Mesodermal cell (in vitro differentiated cells): ENCODE data around the gene PCDH17.
A peak's percentile ranks its signal among the peaks of the same experiment; 100 is the strongest.

Experiments used
- H3K27ac ChIP-seq: 2 replicates; pipeline ENCODE4 v1.7.0; 2013; ENCODE audit warnings: mild to moderate bottlenecking, low read depth, low read length, moderate library complexity; ENCODE audit not compliant: severe bottlenecking
- H3K36me3 ChIP-seq: 2 replicates; pipeline ENCODE4 v1.7.1; 2013; ENCODE audit warnings: mild to moderate bottlenecking, low read length, moderate library complexity; ENCODE audit not compliant: control insufficient read depth, insufficient read depth
- H3K4me1 ChIP-seq: one replicate; pipeline ENCODE4 v1.7.1; 2013; ENCODE audit warnings: mild to moderate bottlenecking, low read length; ENCODE audit not compliant: insufficient read depth, control insufficient read depth, poor library complexity, severe bottlenecking
- H3K4me3 ChIP-seq: 2 replicates; pipeline ENCODE4 v1.7.0; 2013; ENCODE audit warnings: low read length, control low read depth, mild to moderate bottlenecking; ENCODE audit not compliant: insufficient read depth, poor library complexity, severe bottlenecking; ENCODE audit errors: extremely low read depth
- H3K9me3 ChIP-seq: 2 replicates; pipeline ENCODE4 v1.7.1; 2013; ENCODE audit warnings: mild to moderate bottlenecking, low read length, moderate library complexity; ENCODE audit not compliant: control insufficient read depth
- WGBS, 2 experiments: methylation state at CpG; one replicate each; pipeline ENCODE4 v1.1.5; 2013; ENCODE audit warnings: missing lambda C conversion rate in 2 of 2; ENCODE audit not compliant: insufficient coverage in 2 of 2; 5-methylcytosine and 5-hydroxymethylcytosine counted together

Gene PCDH17

GRCh38 chr13:57627663-57628062 is 3.9 kb upstream of the PCDH17 start:
- Histone ChIP-seq H3K4me1 (no peaks in the 10 kb centered on the region), H3K27ac (no peak overlapping the region), H3K4me3 (no peak overlapping the region), H3K9me3 (no peaks in the 10 kb centered on the region), H3K36me3 (no peaks in the 10 kb centered on the region)
- 0% methylated on average over 1 of the region's 3 CpGs; no CpG with 5 or more reads in 1 of the 2 experiments for WGBS, 2 experiments

- Histone ChIP-seq H3K9me3 (peaks cover 2% of the 10 kb centered on the region), H3K27ac (no peak overlapping the region), H3K36me3 (peaks cover 2% of the 10 kb centered on the region), H3K4me1 (no peaks in the 10 kb centered on the region), H3K4me3 (peak overlapping the region; percentile 60)
- 1 to 2% methylated on average over 14 to 16 of the region's 29 CpGs for WGBS, 2 experiments
Observed at GRCh38 chr13:57629391-57629804, 2.1 kb upstream of the PCDH17 start.

- 0% methylated on average over 12 to 20 of the region's 34 CpGs for WGBS, 2 experiments
- Histone ChIP-seq H3K4me3 (peak overlapping the region; percentile 60), H3K27ac (no peak overlapping the region), H3K4me1 (no peaks in the 10 kb centered on the region), H3K9me3 (peaks cover 2% of the 10 kb centered on the region), H3K36me3 (peaks cover 2% of the 10 kb centered on the region)
Observed at GRCh38 chr13:57629821-57630235, 1.7 kb upstream of the PCDH17 start.

GRCh38 chr13:57630661-57631595 is 616 bp upstream of the PCDH17 start:
- H3K36me3 ChIP-seq, result peaks cover 2% of the 10 kb centered on the region
- WGBS, 2 experiments, result 0 to 1% methylated on average over 13 to 18 of the region's 32 CpGs
- peak overlapping the region; percentile 60 for H3K4me3 ChIP-seq
- H3K4me1 ChIP-seq, result no peaks in the 10 kb centered on the region
- peaks cover 2% of the 10 kb centered on the region for H3K9me3 ChIP-seq
- H3K27ac ChIP-seq, result peak overlapping the region; percentile 24

- Histone ChIP-seq H3K4me1 (no peaks in the 10 kb centered on the region), H3K4me3 (peak overlapping the region; percentile 60), H3K36me3 (peaks cover 2% of the 10 kb centered on the region), H3K9me3 (peaks cover 2% of the 10 kb centered on the region), H3K27ac (no peak overlapping the region)
- WGBS, 2 experiments, result 5% methylated on average over 61 to 66 of the region's 70 CpGs
Observed at GRCh38 chr13:57632276-57633140, 964 bp downstream of the PCDH17 start.

- peak overlapping the region; percentile 60 for H3K4me3 ChIP-seq
- H3K9me3 ChIP-seq, result peaks cover 2% of the 10 kb centered on the region
- H3K36me3 ChIP-seq, result peaks cover 2% of the 10 kb centered on the region
- H3K27ac ChIP-seq, result no peak overlapping the region
- 8 to 11% methylated on average over 54 to 72 of the region's 77 CpGs for WGBS, 2 experiments
- no peaks in the 10 kb centered on the region for H3K4me1 ChIP-seq
Observed at GRCh38 chr13:57633141-57633949, 1.8 kb downstream of the PCDH17 start.

- H3K4me3 ChIP-seq, result peak overlapping the region; percentile 60
- H3K36me3 ChIP-seq, result peaks cover 2% of the 10 kb centered on the region
- peaks cover 2% of the 10 kb centered on the region for H3K9me3 ChIP-seq
- H3K27ac ChIP-seq, result no peak overlapping the region
- WGBS, 2 experiments, result 16 to 21% methylated on average over 60 to 64 of the region's 78 CpGs
- no peaks in the 10 kb centered on the region for H3K4me1 ChIP-seq
Observed at GRCh38 chr13:57633950-57634838, 2.6 kb downstream of the PCDH17 start.

GRCh38 chr13:57634839-57635165 is 3.3 kb downstream of the PCDH17 start:
- peak overlapping the region; percentile 60 for H3K4me3 ChIP-seq

GRCh38 chr13:57635541-57636085 is 4.1 kb downstream of the PCDH17 start:
- 75% methylated on average over 1 of the region's 2 CpGs for WGBS, 2 experiments
- peaks cover 2% of the 10 kb centered on the region for H3K9me3 ChIP-seq
- H3K4me3 ChIP-seq, result peak overlapping the region; percentile 11
- no peak overlapping the region for H3K27ac ChIP-seq
- peaks cover 2% of the 10 kb centered on the region for H3K36me3 ChIP-seq
- no peaks in the 10 kb centered on the region for H3K4me1 ChIP-seq

More at GRCh38 chr13:57634839-57635165, 3.3 kb downstream of the PCDH17 start:
- peaks cover 2% of the 10 kb centered on the region for H3K36me3 ChIP-seq
- no peak overlapping the region for H3K27ac ChIP-seq
- WGBS, 2 experiments, result 9 to 11% methylated on average over 8 to 9 of the region's 15 CpGs
- no peaks in the 10 kb centered on the region for H3K4me1 ChIP-seq
- peaks cover 2% of the 10 kb centered on the region for H3K9me3 ChIP-seq
